Caco-2 (cell line): ENCODE results near the gene SRSF12. TPM values are rescaled to one million over a fixed set of nuclear protein-coding genes. Genes with fewer than 3 reads are reported as not detected.
A peak's percentile ranks its signal among the peaks of the same experiment; 100 is the strongest.

Experiments
- BruUV-seq: library from RNA; stranded (reverse); fragments of 400-500 nt; replicated peaks from 2 replicates; lab custom pipeline; 2021; lab: Mats Ljungman, UMichigan
- CTCF ChIA-PET: fragments of 300-600 bp; sonication (Branson Sonifier 250); formaldehyde crosslinking; loops from one replicate; lab custom pipeline; 2022; ENCODE audit warnings: antibody characterized with exemption; lab: Charles Lee
- POLR2A ChIA-PET: fragments of 300-600 bp; sonication (Branson Sonifier 250); formaldehyde crosslinking; loops from one replicate; lab custom pipeline; 2022; ENCODE audit warnings: antibody characterized with exemption; lab: Charles Lee
- DNase-seq, 2 experiments: peaks; one replicate each; pipeline versions ENCODE4 v3.0.0 to v3.0.0-alpha.2; 2020 to 2022
- H3K27me3 ChIP-seq: replicated peaks from 2 replicates; pipeline ENCODE4 v1.6.0; 2011; ENCODE audit warnings: low read length; ENCODE audit not compliant: control insufficient read depth, insufficient read depth
- H3K36me3 ChIP-seq: 2 replicates; pipeline ENCODE4 v1.5.1; 2011; ENCODE audit warnings: low read length; ENCODE audit not compliant: control insufficient read depth, insufficient read depth
- H3K4me1 ChIP-seq: fragments of 250-450 bp; sonication (Bioruptor Pico); 2 replicates; pipeline ENCODE4 v1.5.1; 2020; ENCODE audit warnings: mild to moderate bottlenecking
- H3K4me3 ChIP-seq: 2 replicates; pipeline ENCODE4 v1.5.1; 2011; ENCODE audit warnings: low read depth, mild to moderate bottlenecking, control low read depth, low read length
- H3K9me3 ChIP-seq: fragments of 250-450 bp; sonication (Bioruptor Pico); 2 replicates; pipeline ENCODE4 v1.5.1; 2020; ENCODE audit warnings: mild to moderate bottlenecking, moderate library complexity
- H3K27ac Mint-ChIP-seq: one replicate; pipeline ENCODE4 v1.8.0; 2022; ENCODE audit warnings: mixed read lengths; ENCODE audit not compliant: unreplicated experiment
- H3K27me3 Mint-ChIP-seq: one replicate; pipeline ENCODE4 v1.8.0; 2022; ENCODE audit warnings: mixed read lengths; ENCODE audit not compliant: insufficient read depth, unreplicated experiment
- H3K36me3 Mint-ChIP-seq: one replicate; pipeline ENCODE4 v1.8.0; 2022; ENCODE audit warnings: mild to moderate bottlenecking, mixed read lengths; ENCODE audit not compliant: insufficient read depth, unreplicated experiment
- H3K4me1 Mint-ChIP-seq: one replicate; pipeline ENCODE4 v1.8.0; 2022; ENCODE audit warnings: low read depth, mixed read lengths; ENCODE audit not compliant: unreplicated experiment
- H3K4me3 Mint-ChIP-seq: one replicate; pipeline ENCODE4 v1.8.0; 2022; ENCODE audit warnings: mild to moderate bottlenecking, moderate library complexity, mixed read lengths; ENCODE audit not compliant: unreplicated experiment
- H3K9me3 Mint-ChIP-seq: one replicate; pipeline ENCODE4 v1.8.0; 2022; ENCODE audit warnings: mixed read lengths; ENCODE audit not compliant: unreplicated experiment
- CTCF ChIP-seq, 2 experiments: fragments of 200-600 bp in 1 of 2; IDR thresholded peaks; 1 replicate in 1 of 2; 2 replicates in 1 of 2; pipeline versions ENCODE4 v1.5.1 to v1.8.0; 2011 to 2022; ENCODE audit warnings: antibody characterized with exemption in 1 of 2, control low read depth in 1 of 2, inconsistent platforms in 1 of 2, low read depth in 1 of 2, low read length in 1 of 2, mild to moderate bottlenecking in 1 of 2, moderate library complexity in 1 of 2; ENCODE audit not compliant: insufficient read depth in 1 of 2, severe bottlenecking in 1 of 2, unreplicated experiment in 1 of 2
- intact Hi-C: fragments of 100-400 bp; cut with micrococcal nuclease; formaldehyde crosslinking; loops from one replicate; pipeline ENCODE4 v1.10.0; 2022; ENCODE audit not compliant: unreplicated experiment
- total RNA-seq: library from RNA; stranded (reverse); gene quantifications from 2 replicates; pipeline ENCODE4 v1.2.3, GENCODE V29; 2022

The SRSF12 gene
- total RNA-seq, 1 experiment from 2014 or later = 0.79 TPM

GRCh38 chr6:89081423-89082322 lies 36.2 kb downstream of the SRSF12 start:
- peak; percentile 94 for DNase-seq
- Mint-ChIP-seq H3K36me3 (peaks cover 65% of the 10 kb centered on the region), H3K9me3 (no peaks in the 10 kb centered on the region), H3K4me3 (peak overlapping the region; percentile 93), H3K4me1 (peaks cover 4% of the 10 kb centered on the region), H3K27ac (peak overlapping the region; percentile 91), H3K27me3 (no peaks in the 10 kb centered on the region)
- Histone ChIP-seq H3K4me3 (peak overlapping the region; percentile 100), H3K4me1 (0 out of 2 replicates have a peak, but pooled peaks cover 4% of the 10 kb centered on the region), H3K9me3 (no peaks in the 10 kb centered on the region), H3K27me3 (no peaks in the 10 kb centered on the region), H3K36me3 (peaks cover 2% of the 10 kb centered on the region; the same call in 1 of the 2 replicates)
- TF ChIP-seq CTCF (IDR thresholded peaks at IDR 0.05; ENCODE audit: insufficient read depth in 1 of 2, low read depth in 1 of 2, low read length in 1 of 2, severe bottlenecking in 1 of 2, unreplicated experiment in 1 of 2) = no peak
- BruUV-seq = no TSS peak
- intact Hi-C loops = loop anchor here (2.0 kb wide), 1 partner anchor 59 kb away; no protein-coding TSS in a partner anchor
- POLR2A ChIA-PET = interaction anchor here (1.1 kb wide), 1 partner anchor 118 kb away, joined by 4 read pairs; the partner anchor contains the start of gene RNGTT
- CTCF ChIA-PET = interaction anchor here (0.6 to 3.2 kb wide), 4 partner anchors 36 to 561 kb away, joined by 3 to 29 read pairs (median 3); no protein-coding TSS in a partner anchor

- no peaks in the 10 kb centered on the region for H3K9me3 Mint-ChIP-seq
- no peaks in the 10 kb centered on the region for H3K9me3 ChIP-seq
- peaks cover 61% of the 10 kb centered on the region for H3K36me3 Mint-ChIP-seq
- H3K27ac Mint-ChIP-seq = peak overlapping the region; percentile 91
- 0 out of 2 replicates have a peak, but pooled peaks cover 4% of the 10 kb centered on the region for H3K4me1 ChIP-seq
- CTCF ChIA-PET = interaction anchor here (0.6 to 3.2 kb wide), 4 partner anchors 14 to 561 kb away, joined by 3 to 29 read pairs (median 3); no protein-coding TSS in a partner anchor
- intact Hi-C loops = loop anchor here (2.0 kb wide), 1 partner anchor 60 kb away; no protein-coding TSS in a partner anchor
- H3K27me3 ChIP-seq = no peaks in the 10 kb centered on the region
- H3K4me1 Mint-ChIP-seq = peaks cover 4% of the 10 kb centered on the region
- peak overlapping the region; percentile 100 for H3K4me3 ChIP-seq
- no peak for DNase-seq
- TF ChIP-seq CTCF (IDR thresholded peaks at IDR 0.05; ENCODE audit: insufficient read depth in 1 of 2, low read depth in 1 of 2, low read length in 1 of 2, severe bottlenecking in 1 of 2, unreplicated experiment in 1 of 2) = peak in 1 of 2 experiments; percentile 21
- H3K27me3 Mint-ChIP-seq = no peaks in the 10 kb centered on the region
- POLR2A ChIA-PET = interaction anchor here (0.7 to 1.3 kb wide), 8 partner anchors 23 to 118 kb away, joined by 3 to 15 read pairs (median 4); partner anchors contain the start of gene RNGTT
- H3K36me3 ChIP-seq = peaks cover 2% of the 10 kb centered on the region; the same call in 1 of the 2 replicates
- BruUV-seq = no TSS peak
- peak overlapping the region; percentile 93 for H3K4me3 Mint-ChIP-seq
Measured at GRCh38 chr6:89081129-89081422, 36.8 kb downstream of the SRSF12 start.
